C1 segment of cervical spinal cord (tissue), 14 donors: Measurements from ENCODE around the gene NEK11.
"Not testable (repeated sequence)": the region's sequence is repeated elsewhere in the genome, so short reads cannot be mapped to it uniquely, and the experiment has no call there.

Experiments used
- DNase-seq, 14 donors: peaks; one replicate each; lab custom pipeline; 2025; lab: John Stamatoyannopoulos, UW

The NEK11 gene

GRCh38 chr3:131042271-131042985 is 15.8 kb downstream of the NEK11 start:
- not testable (repeated sequence) for DNase-seq

GRCh38 chr3:131047582-131047981 is 20.9 kb downstream of the NEK11 start:
- no peak for DNase-seq

GRCh38 chr3:131048030-131048429 is 21.4 kb downstream of the NEK11 start:
- DNase-seq, result no peak

- DNase-seq, result no peak
Measured at GRCh38 chr3:131050001-131050400, 23.3 kb downstream of the NEK11 start.

GRCh38 chr3:131053043-131053859 is 26.6 kb downstream of the NEK11 start:
- no peak for DNase-seq

GRCh38 chr3:131067983-131068382 is 41.3 kb downstream of the NEK11 start:
- DNase-seq, result no peak

- no peak for DNase-seq
Measured at GRCh38 chr3:131072099-131072559, 45.5 kb downstream of the NEK11 start.

GRCh38 chr3:131072845-131073244 is 46.2 kb downstream of the NEK11 start:
- no peak for DNase-seq

GRCh38 chr3:131075632-131076328 is 49.1 kb downstream of the NEK11 start:
- no peak for DNase-seq

- DNase-seq, result no peak
Measured at GRCh38 chr3:131077904-131078303, 51.2 kb downstream of the NEK11 start.

- no peak for DNase-seq
Measured at GRCh38 chr3:131079086-131079485, 52.4 kb downstream of the NEK11 start.

- no peak for DNase-seq
Measured at GRCh38 chr3:131081224-131081623, 54.5 kb downstream of the NEK11 start.

- no peak for DNase-seq
Measured at GRCh38 chr3:131082246-131082645, 55.6 kb downstream of the NEK11 start.

GRCh38 chr3:131082871-131083863 is 56.5 kb downstream of the NEK11 start:
- peak; percentile 2 to 88 (median 78) for DNase-seq

GRCh38 chr3:131091768-131092167 is 65.1 kb downstream of the NEK11 start:
- DNase-seq, result no peak

GRCh38 chr3:131107637-131108433 is 81.2 kb downstream of the NEK11 start:
- DNase-seq, result no peak

GRCh38 chr3:131109156-131109555 is 82.5 kb downstream of the NEK11 start:
- no peak for DNase-seq

- DNase-seq, result no peak
Measured at GRCh38 chr3:131110087-131110486, 83.4 kb downstream of the NEK11 start.

- no peak for DNase-seq
Measured at GRCh38 chr3:131114256-131114655, 87.6 kb downstream of the NEK11 start.

- DNase-seq, result no peak
Measured at GRCh38 chr3:131125684-131126083, 99.0 kb downstream of the NEK11 start.
